Body of pancreas (tissue), 4 donors: ENCODE results near the gene ARMC6.

Experiments
- POLR2A ChIP-seq, 3 donors: fragments of 450-650 bp; IDR thresholded peaks; one replicate each; pipeline ENCODE4 v1.6.1; 2016; ENCODE audit warnings: antibody characterized with exemption in 3 of 3, mild to moderate bottlenecking in 2 of 3
- TF ChIP-seq, protein P1 (sequence below), 7 experiments: fragments of 450-650 bp in 4 of 7; fragments of 200-600 bp in 3 of 7; sonication (generic) in 3 of 7; IDR thresholded peaks; one replicate each; pipeline ENCODE4 v1.5.1; 2016 to 2019; ENCODE audit warnings: antibody characterized with exemption in 7 of 7

DNA sequence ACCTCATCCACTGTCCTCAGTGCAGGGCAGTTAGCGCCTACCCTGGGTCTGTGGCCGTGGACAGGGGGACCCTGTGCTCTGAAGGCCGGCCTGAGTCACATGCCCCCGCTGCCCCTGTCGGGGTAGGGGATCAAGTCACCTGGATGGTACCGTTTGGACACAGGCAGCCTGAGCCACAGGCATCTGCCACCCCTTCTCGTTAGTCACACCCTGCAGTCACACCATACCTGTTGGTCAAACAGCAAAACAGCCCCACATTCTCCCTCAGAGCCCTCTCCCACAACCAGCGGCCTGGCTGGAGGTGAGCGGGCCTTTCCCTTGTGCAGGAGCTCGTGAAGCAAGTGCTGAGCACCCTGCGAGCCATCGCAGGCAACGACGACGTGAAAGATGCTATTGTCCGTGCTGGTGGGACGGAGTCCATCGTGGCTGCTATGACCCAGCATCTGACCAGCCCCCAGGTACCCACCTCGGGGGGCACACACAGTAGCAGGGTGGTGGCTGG is 21.6 kb downstream of the ARMC6 start:
- TF ChIP-seq POLR2A (IDR thresholded peaks at IDR 0.05) = no peak
- TF ChIP-seq, protein P1, sequence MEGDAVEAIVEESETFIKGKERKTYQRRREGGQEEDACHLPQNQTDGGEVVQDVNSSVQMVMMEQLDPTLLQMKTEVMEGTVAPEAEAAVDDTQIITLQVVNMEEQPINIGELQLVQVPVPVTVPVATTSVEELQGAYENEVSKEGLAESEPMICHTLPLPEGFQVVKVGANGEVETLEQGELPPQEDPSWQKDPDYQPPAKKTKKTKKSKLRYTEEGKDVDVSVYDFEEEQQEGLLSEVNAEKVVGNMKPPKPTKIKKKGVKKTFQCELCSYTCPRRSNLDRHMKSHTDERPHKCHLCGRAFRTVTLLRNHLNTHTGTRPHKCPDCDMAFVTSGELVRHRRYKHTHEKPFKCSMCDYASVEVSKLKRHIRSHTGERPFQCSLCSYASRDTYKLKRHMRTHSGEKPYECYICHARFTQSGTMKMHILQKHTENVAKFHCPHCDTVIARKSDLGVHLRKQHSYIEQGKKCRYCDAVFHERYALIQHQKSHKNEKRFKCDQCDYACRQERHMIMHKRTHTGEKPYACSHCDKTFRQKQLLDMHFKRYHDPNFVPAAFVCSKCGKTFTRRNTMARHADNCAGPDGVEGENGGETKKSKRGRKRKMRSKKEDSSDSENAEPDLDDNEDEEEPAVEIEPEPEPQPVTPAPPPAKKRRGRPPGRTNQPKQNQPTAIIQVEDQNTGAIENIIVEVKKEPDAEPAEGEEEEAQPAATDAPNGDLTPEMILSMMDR (IDR thresholded peaks at IDR 0.05) = no peak
